Measurements from ENCODE around the gene CDV3.
"Not testable (repeated sequence)": the region's sequence is repeated elsewhere in the genome, so short reads cannot be mapped to it uniquely, and the experiment has no call there.

Gene CDV3, protein sequence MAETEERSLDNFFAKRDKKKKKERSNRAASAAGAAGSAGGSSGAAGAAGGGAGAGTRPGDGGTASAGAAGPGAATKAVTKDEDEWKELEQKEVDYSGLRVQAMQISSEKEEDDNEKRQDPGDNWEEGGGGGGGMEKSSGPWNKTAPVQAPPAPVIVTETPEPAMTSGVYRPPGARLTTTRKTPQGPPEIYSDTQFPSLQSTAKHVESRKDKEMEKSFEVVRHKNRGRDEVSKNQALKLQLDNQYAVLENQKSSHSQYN

GRCh38 chr3:133573629-133574194, at the start of gene CDV3:
Gene CDV3, plus strand, starts transcription at chr3:133573686. Its CDS starts 359 bp downstream, at chr3:133574045.
- DNase-seq = no peak

- not testable (repeated sequence) for DNase-seq
Observed at GRCh38 chr3:133523758-133524157, 49.7 kb upstream of the CDV3 start.

GRCh38 chr3:133525435-133525834, 48.1 kb upstream of the CDV3 start:
- no peak for DNase-seq

DNA sequence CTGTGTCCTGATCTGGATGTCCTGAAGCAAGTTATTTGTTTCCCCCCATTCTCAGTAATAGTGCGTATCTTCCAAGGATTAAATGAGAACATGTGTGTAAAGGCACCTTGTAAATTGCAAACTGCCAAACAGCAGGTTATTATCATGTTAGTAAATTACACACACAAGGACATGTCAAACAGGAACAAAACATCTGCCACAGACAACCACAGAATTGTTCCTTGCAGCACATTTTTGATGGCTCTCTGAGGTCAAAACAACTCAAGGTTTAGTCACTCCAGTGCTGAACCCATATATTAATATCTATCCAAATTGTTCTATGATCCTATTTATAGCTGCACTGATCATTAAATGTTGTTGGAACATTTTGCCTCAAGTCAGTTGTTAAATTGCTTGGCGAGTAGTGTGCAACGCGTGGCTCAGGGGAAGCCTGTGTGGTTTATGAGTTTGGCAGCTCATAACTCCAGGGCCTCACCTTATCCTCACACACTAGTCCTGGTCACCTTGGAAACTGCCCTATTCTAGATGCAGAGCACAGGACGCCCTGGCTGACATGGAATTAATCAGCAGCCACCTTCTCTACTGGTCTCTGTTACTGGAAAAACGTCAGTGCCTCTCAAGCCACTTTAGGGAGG, 46.3 kb upstream of the CDV3 start:
- DNase-seq = no peak

DNA sequence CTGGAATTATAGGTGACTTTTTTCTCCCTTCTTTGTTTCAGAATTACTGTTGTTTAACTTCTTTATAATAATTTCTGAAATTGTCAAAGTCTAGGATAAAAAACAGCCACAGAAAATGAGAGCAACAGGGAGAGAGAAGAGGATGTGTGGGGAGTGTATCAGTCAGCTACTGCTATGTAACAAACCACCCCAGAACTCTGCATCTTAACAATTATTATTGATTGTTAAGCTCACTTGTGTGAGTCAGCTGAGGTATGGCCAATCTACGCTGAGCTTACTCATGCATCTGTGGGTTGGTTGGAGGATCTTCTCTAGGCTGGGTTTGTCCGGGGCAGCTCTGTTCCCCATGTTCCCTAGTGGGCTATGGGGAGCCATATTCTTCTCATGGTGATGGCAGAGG, 43.7 kb upstream of the CDV3 start:
- DNase-seq = no peak

DNA sequence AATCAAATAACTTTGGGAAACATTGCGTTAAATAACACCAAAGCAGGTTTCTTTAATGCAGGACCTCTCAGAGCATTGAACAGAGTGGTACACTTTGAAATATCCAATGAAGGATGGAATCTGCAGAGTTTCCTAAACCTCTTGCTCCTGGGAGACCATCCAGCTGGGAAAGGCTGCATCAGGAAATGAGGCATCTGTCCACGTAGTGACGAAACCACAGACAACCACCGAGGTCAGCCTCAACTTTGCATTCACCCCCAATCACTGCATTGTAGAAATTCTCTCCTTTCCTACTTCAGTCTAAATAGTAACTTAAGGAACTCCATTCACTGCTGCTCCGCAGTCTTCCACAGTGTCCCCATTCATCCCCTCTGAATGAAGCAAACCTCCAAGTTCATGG, 41.5 kb upstream of the CDV3 start:
- no peak for DNase-seq

DNA sequence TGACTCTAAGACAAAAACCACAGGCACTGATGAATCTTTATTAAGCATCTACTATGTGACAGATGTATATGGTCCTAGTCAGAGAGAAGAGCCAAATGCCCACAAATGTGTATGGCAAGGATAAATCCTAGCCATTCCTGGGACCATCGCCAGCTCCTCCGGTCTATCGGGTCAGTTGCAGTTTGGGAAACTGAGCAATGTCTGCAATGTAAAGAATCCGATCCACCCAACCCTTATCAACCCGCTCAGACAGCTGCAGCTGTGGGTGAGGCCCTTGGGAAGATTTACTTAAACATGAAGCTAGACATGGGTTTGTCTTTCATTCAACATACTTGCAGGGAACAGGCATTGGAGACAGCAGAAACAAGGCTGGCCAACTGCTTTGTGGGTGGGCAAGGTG, 40.5 kb upstream of the CDV3 start:
- no peak for DNase-seq

DNA sequence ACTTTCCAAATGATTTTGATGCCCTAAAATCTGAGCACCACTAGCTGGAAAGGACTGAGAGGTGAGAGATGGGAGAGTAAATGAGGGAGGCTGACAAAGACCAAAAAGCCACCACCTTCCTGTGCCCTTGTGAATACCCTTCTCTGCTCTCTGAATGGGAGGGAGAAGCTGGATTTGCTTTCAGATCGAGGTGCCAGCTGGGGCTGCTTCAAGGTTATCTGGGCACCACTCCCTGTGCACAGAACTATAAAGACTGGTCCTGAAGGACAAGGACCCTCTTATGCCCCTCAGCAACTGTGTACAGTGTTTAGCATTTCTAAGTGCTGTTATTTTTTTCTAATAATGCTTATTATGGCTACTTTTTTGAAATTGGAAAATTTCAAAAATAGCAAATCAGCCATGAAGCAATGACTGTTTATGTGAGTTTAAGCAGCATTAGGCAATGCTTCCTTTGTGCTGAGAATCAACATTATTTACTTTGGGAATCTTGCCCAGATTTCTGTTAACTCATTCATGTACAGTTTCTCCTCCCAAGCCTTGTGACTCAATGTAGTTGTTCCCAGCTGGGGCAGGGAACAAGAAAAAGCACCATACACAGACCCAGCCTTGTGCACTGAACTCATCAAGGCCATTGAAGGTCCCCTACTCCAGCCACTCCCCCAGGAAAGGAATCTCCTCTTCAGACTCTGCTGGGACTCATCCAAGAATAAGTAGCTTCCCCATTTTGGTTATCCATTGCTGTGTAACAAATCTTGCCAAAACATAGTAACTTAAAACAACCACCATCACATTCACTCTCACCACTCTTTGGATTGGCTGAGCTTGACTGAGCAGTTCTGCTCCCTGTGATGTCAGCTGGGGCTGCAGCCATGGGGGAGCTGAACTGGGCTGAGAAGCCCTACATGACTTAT, 37.3 kb upstream of the CDV3 start:
- peak; percentile 14 for DNase-seq

DNA sequence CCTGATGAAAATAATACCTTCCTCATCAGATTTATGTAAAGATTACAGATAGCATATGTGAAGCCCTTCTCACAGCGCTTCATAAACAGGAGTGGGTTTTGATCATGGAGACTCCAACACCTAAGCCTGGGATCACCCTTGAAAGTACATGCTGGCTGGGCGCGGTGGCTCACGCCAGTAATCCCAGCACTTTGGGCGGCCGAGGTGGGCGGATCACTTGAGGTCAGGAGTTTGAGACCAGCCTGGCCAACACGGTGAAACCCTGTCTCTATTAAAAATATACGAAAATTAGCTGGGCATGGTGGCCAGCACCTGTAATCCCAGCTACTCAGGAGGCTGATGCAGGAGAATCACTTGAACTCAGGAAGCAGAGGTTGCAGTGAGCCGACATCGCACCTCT, 36.4 kb upstream of the CDV3 start:
- DNase-seq = not testable (repeated sequence)

DNA sequence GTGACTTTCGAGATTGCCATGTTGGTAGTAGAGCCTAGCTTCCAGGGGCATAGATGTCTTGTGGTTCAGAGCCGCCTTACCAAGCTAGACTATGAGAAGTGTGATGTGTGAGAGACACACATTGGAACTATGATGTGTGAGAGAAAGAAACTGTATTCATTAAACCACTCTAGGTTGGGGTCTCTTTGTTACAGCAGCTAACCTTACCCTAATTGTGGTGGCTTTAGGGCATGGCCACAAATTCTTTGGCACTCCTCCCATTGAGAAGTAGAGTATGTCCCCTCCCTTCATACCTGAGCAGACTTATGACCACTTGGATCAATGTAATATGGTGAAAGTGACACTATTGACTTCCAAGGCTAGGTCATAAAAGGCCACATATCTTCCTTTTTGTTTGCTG, 35.3 kb upstream of the CDV3 start:
- no peak for DNase-seq

GRCh38 chr3:133540896-133541674, 32.4 kb upstream of the CDV3 start:
- no peak for DNase-seq

DNA sequence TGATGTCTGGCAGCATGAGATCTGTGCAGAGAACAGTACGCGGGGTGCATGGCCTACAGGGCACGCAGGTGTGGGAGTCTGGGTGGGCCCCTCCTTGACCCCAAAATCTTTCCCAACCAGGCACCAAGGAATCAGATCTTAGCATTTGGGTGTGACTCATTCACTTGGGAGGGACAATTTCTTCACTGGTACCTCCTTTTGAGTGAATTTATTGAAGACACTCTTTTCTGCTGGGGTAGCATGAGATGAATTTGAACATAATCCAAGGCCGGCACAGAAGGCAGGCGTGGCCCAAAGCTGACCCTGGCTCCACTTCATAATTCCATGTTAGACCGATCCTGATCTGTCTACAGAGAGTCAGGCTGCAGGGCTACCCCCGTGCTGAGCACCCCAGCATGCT, 30.6 kb upstream of the CDV3 start:
- DNase-seq = no peak

- not testable (repeated sequence) for DNase-seq
Observed at GRCh38 chr3:133544983-133545382, 28.5 kb upstream of the CDV3 start.

DNA sequence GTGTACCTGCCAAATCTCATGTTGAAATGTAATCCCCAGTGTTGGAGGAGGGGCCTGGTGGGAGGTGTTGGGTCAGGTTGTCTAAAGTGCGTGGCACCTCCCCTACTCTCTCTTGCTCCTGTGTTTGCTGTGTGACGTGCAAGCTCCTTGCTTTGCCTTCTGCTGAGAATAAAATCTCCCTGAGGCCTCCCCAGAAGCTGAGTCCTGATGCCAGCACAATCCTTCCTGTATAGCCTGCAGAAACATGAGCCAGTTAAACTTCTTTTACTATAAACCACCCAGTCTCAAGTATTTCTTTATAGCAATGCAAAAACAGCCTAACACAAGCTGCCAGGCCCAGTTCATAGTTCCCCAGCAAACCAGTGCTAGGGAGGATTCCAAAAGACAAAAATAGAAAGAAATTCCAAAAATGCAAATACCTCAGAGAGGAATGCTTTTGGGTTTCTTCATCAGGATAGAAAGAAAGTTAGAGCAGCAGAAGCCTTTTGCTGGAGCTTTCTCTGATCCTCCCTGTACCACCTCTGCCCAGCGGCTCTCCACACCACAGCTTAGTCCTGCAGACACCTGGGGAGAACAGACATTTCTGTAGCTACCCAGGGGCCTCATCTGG, 25.9 kb upstream of the CDV3 start:
- no peak for DNase-seq

- no peak for DNase-seq
Observed at GRCh38 chr3:133548090-133548489, 25.4 kb upstream of the CDV3 start.

DNA sequence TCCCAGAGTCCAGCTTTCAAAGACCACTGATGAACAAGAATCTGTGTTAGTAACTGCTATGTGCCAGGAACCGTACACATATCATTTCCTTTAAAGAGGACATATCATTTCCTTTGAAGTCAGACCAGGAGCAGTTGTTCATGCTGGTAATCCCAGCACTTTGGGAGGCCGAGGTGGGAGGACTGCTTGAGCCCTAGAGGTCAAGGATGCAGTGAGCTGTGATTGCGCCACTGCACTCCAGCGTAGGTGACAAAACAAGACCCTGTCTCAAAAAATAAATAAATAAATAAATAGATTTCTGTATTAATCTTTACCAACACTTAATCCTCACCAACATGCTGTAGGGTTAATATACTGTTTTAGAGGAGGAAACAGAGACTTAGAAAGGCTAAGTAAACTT, 23.9 kb upstream of the CDV3 start:
- DNase-seq = no peak

DNA sequence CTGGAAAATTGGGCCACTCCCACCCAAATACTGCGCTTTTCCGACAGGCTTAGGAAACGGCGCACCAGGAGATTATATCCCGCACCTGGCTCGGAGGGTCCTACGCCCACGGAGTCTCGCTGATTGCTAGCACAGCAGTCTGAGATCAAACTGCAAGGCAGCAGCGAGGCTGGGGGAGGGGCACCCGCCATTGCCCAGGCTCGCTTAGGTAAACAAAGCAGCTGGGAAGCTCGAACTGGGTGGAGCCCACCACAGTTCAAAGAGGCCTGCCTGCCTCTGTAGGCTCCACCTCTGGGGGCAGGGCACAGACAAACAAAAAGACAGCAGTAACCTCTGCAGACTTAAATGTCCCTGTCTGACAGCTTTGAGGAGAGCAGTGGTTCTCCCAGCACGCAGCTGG, 21.9 kb upstream of the CDV3 start:
- not testable (repeated sequence) for DNase-seq

DNA sequence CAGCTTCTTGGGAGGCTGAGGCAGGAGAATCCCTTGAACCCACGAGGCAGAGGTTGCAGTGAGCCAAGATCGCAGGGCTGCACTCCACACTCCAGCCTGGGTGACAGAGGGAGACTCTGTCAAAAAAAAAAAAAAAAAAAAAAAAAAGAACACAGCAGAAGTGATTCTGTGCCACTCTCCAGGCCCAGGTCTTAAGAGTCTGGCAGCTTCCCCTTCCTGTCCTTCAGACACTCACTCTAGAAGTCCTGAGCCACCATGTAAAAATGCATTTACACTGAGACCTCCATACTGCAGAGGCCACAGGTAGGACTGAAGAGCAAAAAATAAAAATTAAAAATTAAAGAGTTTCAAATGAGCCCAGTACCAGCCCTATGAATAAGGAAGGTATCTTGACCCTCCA, 11.8 kb upstream of the CDV3 start:
- no peak for DNase-seq

GRCh38 chr3:133562376-133562775, 11.1 kb upstream of the CDV3 start:
- no peak for DNase-seq

DNA sequence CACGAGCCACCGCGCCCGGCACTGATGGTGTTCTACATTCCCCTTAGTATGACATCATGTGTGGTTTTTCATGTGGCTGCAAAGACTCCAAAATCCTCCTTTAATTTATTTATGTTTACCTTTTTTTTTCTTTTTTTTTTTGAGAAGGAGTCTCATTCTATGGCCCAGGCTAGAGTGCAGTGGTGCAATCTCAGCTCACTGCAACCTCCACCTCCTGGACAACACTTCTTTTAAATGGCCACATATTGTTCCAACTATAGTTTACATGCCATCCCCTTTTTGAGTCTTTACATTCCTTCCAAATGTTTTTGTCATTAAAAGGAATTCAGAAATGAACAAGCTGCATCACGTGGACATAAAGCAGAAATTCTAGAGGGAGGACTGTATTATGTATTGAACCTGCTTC, 10.3 kb upstream of the CDV3 start:
- DNase-seq = no peak

DNA sequence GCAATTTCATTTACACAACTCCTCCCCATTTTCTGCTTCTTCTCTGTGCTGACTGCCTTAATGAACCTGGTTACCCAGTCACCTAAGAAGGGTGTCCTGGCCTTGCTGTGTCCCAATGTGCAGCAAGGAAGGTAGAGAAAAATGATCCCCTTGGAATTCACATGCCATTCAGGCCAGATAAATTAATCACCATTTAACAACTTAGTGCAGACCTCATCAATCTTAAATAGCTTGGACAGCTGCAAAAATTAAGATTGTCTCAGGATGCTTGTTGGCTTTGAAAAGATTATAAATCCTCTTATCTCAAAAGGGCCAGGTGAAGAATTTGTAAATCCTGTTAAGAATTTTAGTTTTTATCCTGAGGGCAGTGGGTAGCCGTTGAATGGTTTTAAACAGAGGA, 9.7 kb upstream of the CDV3 start:
- DNase-seq = no peak

DNA sequence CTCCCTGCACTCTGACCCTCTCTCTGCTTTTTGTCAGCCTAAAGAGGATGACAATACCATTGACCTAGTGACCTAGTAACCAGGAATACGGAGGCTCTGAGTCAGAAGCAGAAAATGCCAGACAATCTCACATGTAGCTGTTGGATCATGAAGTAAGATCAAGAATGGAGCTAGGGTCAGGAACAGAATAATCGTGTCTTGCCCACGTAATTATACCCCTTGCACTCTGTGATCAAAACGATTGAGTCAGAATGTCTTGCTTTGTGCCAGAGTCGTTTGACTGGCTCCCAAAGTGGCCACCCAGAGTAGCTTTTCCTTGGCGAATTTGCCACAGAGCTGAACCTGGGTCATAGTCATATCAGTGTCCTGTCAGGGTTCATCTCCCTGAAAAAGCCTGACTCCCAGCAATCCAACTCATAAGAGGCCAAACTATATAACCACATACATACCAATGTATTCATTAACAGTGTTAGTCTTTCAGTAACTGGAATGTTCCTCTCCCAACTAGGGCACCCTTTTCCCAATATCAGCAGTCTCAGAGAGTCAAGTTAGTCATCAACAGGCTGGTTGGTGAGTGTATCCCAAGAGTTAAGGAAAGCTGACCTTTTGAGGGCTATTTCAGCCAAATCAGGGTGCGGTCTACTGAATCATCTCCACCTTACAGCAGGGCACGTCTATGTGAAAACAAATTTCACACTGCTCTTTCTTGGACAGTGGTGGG, 5.0 kb upstream of the CDV3 start:
- no peak for DNase-seq

Data from NCI-H1092 (cell line).